PC-3 (cell line): ENCODE results near the gene TP53I11. TPM values are rescaled to one million over a fixed set of nuclear protein-coding genes. Genes with fewer than 3 reads are reported as not detected.

ENCODE experiments used
- ATAC-seq: fragments of 200-7000 bp; cut with Tn5 transposase; 2 replicates; pipeline ENCODE4 v1.9.1; 2020; ENCODE audit warnings: mild to moderate bottlenecking, moderate library complexity
- BruUV-seq: library from RNA; stranded (reverse); fragments of 400-500 nt; replicated peaks from 2 replicates; lab custom pipeline; 2021; lab: Mats Ljungman, UMichigan
- CTCF ChIA-PET: fragments of 300-600 bp; sonication (Branson Sonifier 250); formaldehyde crosslinking; loops from one replicate; lab custom pipeline; 2022; ENCODE audit warnings: antibody characterized with exemption; lab: Charles Lee
- POLR2A ChIA-PET: fragments of 300-600 bp; sonication (Branson Sonifier 250); formaldehyde crosslinking; loops from one replicate; lab custom pipeline; 2022; ENCODE audit warnings: antibody characterized with exemption; ENCODE audit not compliant: unreplicated experiment; lab: Charles Lee
- DNase-seq: peaks from one replicate; pipeline ENCODE4 v3.0.0-alpha.2; 2015
- H2AFZ ChIP-seq: fragments of 300-600 bp; sonication (generic); 2 replicates; pipeline ENCODE4 v1.6.0; 2016; ENCODE audit warnings: antibody characterized with exemption, low read length
- H3F3A ChIP-seq: fragments of 300-600 bp; sonication (generic); one replicate; pipeline ENCODE4 v1.6.0; 2017; ENCODE audit warnings: antibody characterized with exemption, low read length, control low read depth, mild to moderate bottlenecking; ENCODE audit not compliant: unreplicated experiment
- H3K27ac ChIP-seq: fragments of 300-600 bp; sonication (generic); 2 replicates; pipeline ENCODE4 v1.5.1; 2016; ENCODE audit warnings: mild to moderate bottlenecking, low read length
- H3K27me3 ChIP-seq: fragments of 300-600 bp; sonication (generic); 2 replicates; pipeline ENCODE4 v1.6.1; 2016; ENCODE audit warnings: low read length, mixed read lengths
- H3K36me3 ChIP-seq: fragments of 300-600 bp; sonication (generic); 2 replicates; pipeline ENCODE4 v1.6.1; 2016; ENCODE audit warnings: low read depth, mixed run types, low read length, mixed read lengths
- H3K4me1 ChIP-seq: fragments of 300-600 bp; sonication (generic); 2 replicates; pipeline ENCODE4 v1.5.1; 2016; ENCODE audit warnings: low read length; ENCODE audit not compliant: insufficient read depth
- H3K4me2 ChIP-seq: fragments of 300-600 bp; sonication (generic); 2 replicates; pipeline ENCODE4 v1.6.0; 2016; ENCODE audit warnings: low read length
- H3K4me3 ChIP-seq: fragments of 300-600 bp; sonication (generic); 2 replicates; pipeline ENCODE4 v1.5.1; 2016; ENCODE audit warnings: mild to moderate bottlenecking, low read length, mixed read lengths
- H3K79me2 ChIP-seq: fragments of 300-600 bp; sonication (generic); 2 replicates; pipeline ENCODE4 v1.6.1; 2017; ENCODE audit warnings: low read length, mixed read lengths
- H3K9ac ChIP-seq: fragments of 300-600 bp; sonication (generic); 2 replicates; pipeline ENCODE4 v1.6.0; 2016; ENCODE audit warnings: mild to moderate bottlenecking, low read length
- H3K9me2 ChIP-seq: fragments of 300-600 bp; sonication (generic); replicated peaks from 2 replicates; pipeline ENCODE4 v1.6.1; 2016; ENCODE audit warnings: mixed run types, low read length, mixed read lengths
- H3K9me3 ChIP-seq: fragments of 300-600 bp; sonication (generic); 2 replicates; pipeline ENCODE4 v1.6.1; 2016; ENCODE audit warnings: low read length, mixed read lengths
- H4K20me1 ChIP-seq: fragments of 300-600 bp; sonication (generic); 2 replicates; pipeline ENCODE4 v1.6.1; 2016; ENCODE audit warnings: low read length, mixed read lengths
- CTCF ChIP-seq: fragments of 300-600 bp; sonication (generic); conservative IDR thresholded peaks from 2 replicates; pipeline ENCODE4 v1.5.1; 2017; ENCODE audit warnings: antibody characterized with exemption, low read depth, mild to moderate bottlenecking, low read length
- EZH2 ChIP-seq: fragments of 300-600 bp; sonication (generic); IDR thresholded peaks from one replicate; pipeline ENCODE4 v1.6.1; 2017; ENCODE audit warnings: antibody characterized with exemption, mild to moderate bottlenecking, low read length; ENCODE audit not compliant: unreplicated experiment
- EZH2phosphoT487 ChIP-seq: fragments of 300-600 bp; sonication (generic); IDR thresholded peaks from 2 replicates; pipeline ENCODE4 v1.6.1; 2018; ENCODE audit warnings: mild to moderate bottlenecking, antibody characterized with exemption, low read length, borderline replicate concordance
- intact Hi-C: fragments of 100-400 bp; cut with micrococcal nuclease; formaldehyde crosslinking; loops from 2 replicates; pipeline ENCODE4 v1.9.0; 2023
- total RNA-seq: library from RNA; depleted of rRNA; stranded (reverse); fragments of >200 nt; gene quantifications from 2 replicates; pipeline ENCODE4 v1.2.3, GENCODE V29; 2014

The TP53I11 gene
- total RNA-seq, 1 experiment from 2014 or later = 30.8 TPM

DNA sequence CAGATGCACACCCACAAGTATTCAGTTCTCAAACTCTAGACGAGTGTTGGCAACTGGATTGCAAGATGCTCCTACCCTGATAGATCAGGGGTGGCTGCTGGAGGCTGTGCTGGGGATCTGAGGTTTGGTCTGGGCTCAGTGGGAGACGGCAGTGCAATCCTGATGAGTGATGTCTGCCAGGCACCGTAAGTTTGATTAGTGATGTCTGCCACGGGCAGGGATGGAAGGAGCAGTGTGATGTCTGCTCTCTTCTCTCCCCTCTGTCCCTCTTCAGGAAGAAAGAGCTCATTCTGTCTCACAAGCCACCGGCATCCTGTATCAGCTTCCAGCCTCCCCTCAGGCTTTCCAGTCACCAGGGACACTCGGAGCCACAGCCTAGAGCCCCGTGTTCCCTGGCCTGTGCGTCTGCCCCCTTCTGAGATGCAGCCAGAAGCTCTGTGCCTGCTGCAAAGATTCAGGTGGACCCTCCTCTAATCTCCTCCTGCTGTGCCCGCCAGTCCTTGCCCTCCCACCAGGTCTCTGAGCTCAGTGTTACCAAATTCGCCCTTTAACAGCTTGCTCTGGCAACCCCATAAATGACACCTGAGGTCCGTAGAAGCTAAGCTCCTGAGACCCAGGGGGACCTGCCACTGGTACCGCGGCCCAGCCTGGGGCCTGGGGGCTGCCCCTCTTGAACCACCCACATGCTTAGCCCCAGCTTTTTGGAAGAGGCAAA is 19.9 kb downstream of the TP53I11 start:
- no peak overlapping the region for H2AFZ ChIP-seq
- peak; percentile 8 for DNase-seq
- TF ChIP-seq CTCF (no peak), EZH2 (no peak), EZH2phosphoT487 (no peak)
- H3K4me2 ChIP-seq = no peak overlapping the region
- POLR2A ChIA-PET = interaction anchor here (0.6 kb wide), 1 partner anchor 272 kb away, joined by 3 read pairs; no protein-coding TSS in a partner anchor
- BruUV-seq = no TSS peak
- H3K9ac ChIP-seq = no peak overlapping the region
- CTCF ChIA-PET = interaction anchor here (0.9 to 1.1 kb wide), 2 partner anchors 173 to 175 kb away, joined by 3 read pairs; no protein-coding TSS in a partner anchor
- no peaks in the 10 kb centered on the region for H3K79me2 ChIP-seq
- H3K4me1 ChIP-seq = no peaks in the 10 kb centered on the region
- H3K9me2 ChIP-seq = no peaks in the 10 kb centered on the region
- H3K4me3 ChIP-seq = no peak overlapping the region
- H3K27me3 ChIP-seq = no peaks in the 10 kb centered on the region
- H4K20me1 ChIP-seq = no peaks in the 10 kb centered on the region
- intact Hi-C loops = no loop called here
- no peaks in the 10 kb centered on the region for H3K36me3 ChIP-seq
- no peak for ATAC-seq
- no peak overlapping the region for H3K27ac ChIP-seq
- no peaks in the 10 kb centered on the region for H3K9me3 ChIP-seq
- no peaks in the 10 kb centered on the region for H3F3A ChIP-seq

- no peak overlapping the region for H3K27ac ChIP-seq
- intact Hi-C loops = loop anchor here (10.0 kb wide), 1 partner anchor 406 kb away; no protein-coding TSS in a partner anchor
- H3K36me3 ChIP-seq = no peaks in the 10 kb centered on the region
- H3K4me1 ChIP-seq = no peaks in the 10 kb centered on the region
- no peaks in the 10 kb centered on the region for H3F3A ChIP-seq
- no peaks in the 10 kb centered on the region for H3K79me2 ChIP-seq
- BruUV-seq = no TSS peak
- H3K9me2 ChIP-seq = no peaks in the 10 kb centered on the region
- no peak for TF ChIP-seq CTCF
- no peak for TF ChIP-seq EZH2
- no peak for TF ChIP-seq EZH2phosphoT487
- CTCF ChIA-PET = interaction anchor here (0.6 to 1.4 kb wide), 3 partner anchors 67 to 576 kb away, joined by 3 to 5 read pairs (median 4); no protein-coding TSS in a partner anchor
- no peaks in the 10 kb centered on the region for H3K27me3 ChIP-seq
- H4K20me1 ChIP-seq = no peaks in the 10 kb centered on the region
- H3K4me3 ChIP-seq = no peak overlapping the region
- no peak overlapping the region for H3K4me2 ChIP-seq
- no peak overlapping the region for H2AFZ ChIP-seq
- ATAC-seq (no peak), DNase-seq (no peak)
- H3K9me3 ChIP-seq = no peaks in the 10 kb centered on the region
- no peak overlapping the region for H3K9ac ChIP-seq
- POLR2A ChIA-PET = interaction anchor here (0.6 to 0.7 kb wide), 2 partner anchors 221 to 409 kb away, joined by 3 read pairs; no protein-coding TSS in a partner anchor
Observed at GRCh38 chr11:44928816-44929215, 21.9 kb downstream of the TP53I11 start.

GRCh38 chr11:44928144-44928543 is 22.5 kb downstream of the TP53I11 start:
- TF ChIP-seq EZH2phosphoT487 = no peak
- TF ChIP-seq EZH2 = no peak
- TF ChIP-seq CTCF = no peak
- no peaks in the 10 kb centered on the region for H3K79me2 ChIP-seq
- no peaks in the 10 kb centered on the region for H3F3A ChIP-seq
- POLR2A ChIA-PET = no interaction called here
- no peaks in the 10 kb centered on the region for H3K27me3 ChIP-seq
- ATAC-seq (no peak), DNase-seq (no peak)
- no peaks in the 10 kb centered on the region for H3K4me1 ChIP-seq
- H3K36me3 ChIP-seq = no peaks in the 10 kb centered on the region
- no peak overlapping the region for H3K4me3 ChIP-seq
- H3K4me2 ChIP-seq = no peak overlapping the region
- no peaks in the 10 kb centered on the region for H3K9me2 ChIP-seq
- intact Hi-C loops = loop anchor here (10.0 kb wide), 1 partner anchor 407 kb away; no protein-coding TSS in a partner anchor
- H3K9ac ChIP-seq = no peak overlapping the region
- no TSS peak for BruUV-seq
- CTCF ChIA-PET = interaction anchor here (0.6 to 1.4 kb wide), 3 partner anchors 66 to 577 kb away, joined by 3 to 5 read pairs (median 4); no protein-coding TSS in a partner anchor
- H4K20me1 ChIP-seq = no peaks in the 10 kb centered on the region
- H2AFZ ChIP-seq = no peak overlapping the region
- no peak overlapping the region for H3K27ac ChIP-seq
- H3K9me3 ChIP-seq = no peaks in the 10 kb centered on the region
